GM19397 (cell line): ENCODE data around the gene AGTRAP.

Experiments
- ATAC-seq: cut with Tn5 transposase; IDR thresholded peaks from one replicate; pipeline ENCODE4 v1.9.1; 2021; ENCODE audit warnings: mild to moderate bottlenecking, moderate library complexity; ENCODE audit not compliant: unreplicated experiment

The AGTRAP gene

DNA sequence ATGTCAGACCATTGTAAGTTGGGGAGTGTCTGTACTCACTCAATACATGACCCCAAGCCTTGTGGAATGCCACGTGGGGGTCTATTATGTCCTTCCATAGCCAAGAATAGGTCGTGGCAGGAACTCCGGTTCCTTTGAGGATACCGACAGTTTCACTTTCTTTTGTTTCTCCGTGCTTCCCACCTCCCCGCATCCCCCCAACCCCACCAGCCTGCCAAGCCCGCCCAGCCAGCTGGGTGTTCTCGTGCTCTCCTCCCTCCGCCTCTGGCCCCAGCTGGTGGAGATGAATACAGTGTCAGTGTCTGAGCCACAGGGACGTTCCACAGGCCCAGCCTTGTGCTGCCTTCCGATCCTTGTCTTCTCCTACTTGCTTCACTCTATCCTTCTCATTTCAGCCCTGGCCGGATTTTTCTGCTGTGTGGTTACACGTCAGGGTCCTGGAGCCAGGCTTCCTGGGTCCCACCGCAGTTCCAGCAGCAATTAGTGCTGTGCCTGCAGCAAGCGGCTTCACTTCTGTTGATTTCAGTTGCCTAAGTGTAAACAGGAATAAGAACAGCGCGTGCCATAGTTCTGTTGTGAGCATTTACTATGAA, 4.1 kb upstream of the AGTRAP start:
- no peak for ATAC-seq

DNA sequence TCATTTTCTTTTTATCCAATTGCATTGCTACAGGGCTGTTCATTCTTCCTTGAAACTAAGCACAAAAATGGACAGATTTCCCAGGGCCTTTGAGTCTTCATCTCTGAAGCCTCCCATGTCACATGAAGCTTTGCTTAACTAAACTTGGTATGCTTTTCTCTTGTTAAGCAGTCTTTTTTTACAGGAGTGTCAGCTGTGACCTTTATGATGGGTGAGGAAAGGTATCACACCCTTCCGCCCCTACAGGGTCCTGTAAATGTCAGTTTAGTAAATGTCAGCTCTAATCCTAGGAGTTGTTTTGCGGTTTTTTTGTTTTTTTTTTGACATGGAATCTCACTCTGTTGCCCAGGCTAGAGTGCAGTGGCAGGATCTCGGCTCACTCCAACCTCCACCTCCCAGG, 2.6 kb upstream of the AGTRAP start:
- no peak for ATAC-seq

DNA sequence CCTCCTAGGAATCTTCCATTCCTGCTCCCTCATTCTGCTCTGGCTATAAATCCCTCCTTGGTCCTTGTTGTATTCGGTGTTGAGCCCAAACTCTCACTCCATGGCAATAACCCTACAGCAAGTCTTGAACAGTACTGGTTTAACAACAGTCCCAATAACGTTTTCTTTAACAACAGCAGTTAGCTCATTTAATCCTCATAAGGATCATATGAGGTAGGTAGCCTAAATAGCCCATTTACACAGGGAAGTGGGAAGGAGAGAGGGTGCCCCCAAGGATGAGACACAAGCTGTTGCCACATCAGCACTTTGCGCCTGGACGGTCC, 444 bp upstream of the AGTRAP start:
- peak; percentile 7 for ATAC-seq

DNA sequence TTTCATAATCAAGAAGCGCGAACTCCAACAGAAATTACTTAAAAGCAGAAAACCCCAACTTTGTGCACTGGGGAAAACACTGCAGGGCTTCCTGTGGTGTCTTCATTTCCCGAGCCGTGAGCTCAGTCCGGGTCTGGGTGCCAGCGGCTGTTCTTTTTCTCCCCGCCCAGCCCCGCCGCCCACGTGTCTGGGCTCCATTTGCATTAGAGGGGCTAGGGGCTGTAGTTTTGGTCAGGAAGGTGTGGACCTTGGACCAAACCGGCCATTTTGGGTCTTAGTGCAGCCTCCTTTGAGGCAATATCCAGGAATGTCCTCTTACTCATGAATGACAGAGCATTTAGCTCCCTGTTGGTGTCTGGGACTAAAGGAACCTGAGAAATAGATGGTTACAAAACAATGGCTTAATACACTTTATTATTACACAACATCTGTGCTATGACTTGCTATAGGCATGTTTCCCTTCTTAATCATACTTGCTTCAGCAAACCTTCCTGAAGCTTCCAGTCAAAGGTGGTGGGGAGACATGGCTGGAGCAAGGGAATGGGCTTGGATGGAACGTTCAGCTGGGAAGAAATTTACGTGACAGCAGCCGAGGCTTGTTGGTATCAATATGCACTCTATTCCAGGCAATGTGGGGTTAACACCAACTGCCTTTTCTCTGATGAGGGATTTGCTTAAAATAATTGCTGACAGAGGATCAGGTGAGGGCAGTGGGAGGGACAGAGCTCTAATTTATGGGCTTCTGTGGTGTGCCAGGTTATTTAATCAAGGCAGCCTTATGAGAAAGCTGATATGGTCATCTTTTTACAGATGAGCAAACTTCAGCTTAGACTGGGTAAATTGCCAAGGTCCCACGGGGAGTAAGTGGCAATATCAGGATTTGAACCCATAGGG, 1.1 kb downstream of the AGTRAP start:
- ATAC-seq: no peak

DNA sequence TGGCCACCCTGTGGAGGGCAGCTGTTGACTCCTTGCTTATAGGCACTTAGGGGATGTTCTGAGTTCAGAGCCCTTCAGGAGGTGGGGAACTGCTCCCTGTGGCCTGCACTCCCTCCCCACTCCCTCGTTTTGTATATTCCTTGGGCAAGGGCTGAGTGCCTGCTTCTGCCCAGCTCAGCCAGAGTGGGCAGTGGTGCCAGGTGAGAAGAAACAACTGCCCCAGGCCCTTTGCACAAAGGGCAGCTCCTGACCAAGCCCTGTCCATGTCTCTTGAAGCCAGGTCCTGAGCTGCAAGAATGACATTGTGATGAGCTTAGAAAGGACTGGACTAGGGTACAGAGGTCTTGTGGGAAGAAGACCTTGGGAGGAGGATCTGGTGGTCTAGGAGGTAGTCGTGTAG, 2.2 kb downstream of the AGTRAP start:
- no peak for ATAC-seq

DNA sequence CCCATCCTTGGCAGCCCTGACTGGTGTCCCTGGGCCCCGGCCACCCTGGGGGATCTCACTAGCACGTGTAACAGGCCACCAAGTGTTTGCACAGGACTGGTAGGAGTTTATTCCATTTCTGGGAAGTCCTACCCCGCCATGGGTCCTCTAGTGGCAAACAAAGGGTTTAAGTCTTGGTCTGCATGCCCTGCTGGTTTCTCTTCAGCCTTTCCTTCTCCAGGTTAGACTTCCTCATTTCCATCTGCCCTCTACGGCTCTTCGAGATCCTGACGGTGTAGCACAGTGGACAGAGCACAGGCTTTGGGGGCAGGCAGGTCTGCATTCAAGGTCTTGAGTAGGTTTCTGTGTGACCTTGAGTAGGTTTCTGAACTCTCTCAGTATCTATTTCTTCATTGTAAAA, 2.8 kb downstream of the AGTRAP start:
- no peak for ATAC-seq

DNA sequence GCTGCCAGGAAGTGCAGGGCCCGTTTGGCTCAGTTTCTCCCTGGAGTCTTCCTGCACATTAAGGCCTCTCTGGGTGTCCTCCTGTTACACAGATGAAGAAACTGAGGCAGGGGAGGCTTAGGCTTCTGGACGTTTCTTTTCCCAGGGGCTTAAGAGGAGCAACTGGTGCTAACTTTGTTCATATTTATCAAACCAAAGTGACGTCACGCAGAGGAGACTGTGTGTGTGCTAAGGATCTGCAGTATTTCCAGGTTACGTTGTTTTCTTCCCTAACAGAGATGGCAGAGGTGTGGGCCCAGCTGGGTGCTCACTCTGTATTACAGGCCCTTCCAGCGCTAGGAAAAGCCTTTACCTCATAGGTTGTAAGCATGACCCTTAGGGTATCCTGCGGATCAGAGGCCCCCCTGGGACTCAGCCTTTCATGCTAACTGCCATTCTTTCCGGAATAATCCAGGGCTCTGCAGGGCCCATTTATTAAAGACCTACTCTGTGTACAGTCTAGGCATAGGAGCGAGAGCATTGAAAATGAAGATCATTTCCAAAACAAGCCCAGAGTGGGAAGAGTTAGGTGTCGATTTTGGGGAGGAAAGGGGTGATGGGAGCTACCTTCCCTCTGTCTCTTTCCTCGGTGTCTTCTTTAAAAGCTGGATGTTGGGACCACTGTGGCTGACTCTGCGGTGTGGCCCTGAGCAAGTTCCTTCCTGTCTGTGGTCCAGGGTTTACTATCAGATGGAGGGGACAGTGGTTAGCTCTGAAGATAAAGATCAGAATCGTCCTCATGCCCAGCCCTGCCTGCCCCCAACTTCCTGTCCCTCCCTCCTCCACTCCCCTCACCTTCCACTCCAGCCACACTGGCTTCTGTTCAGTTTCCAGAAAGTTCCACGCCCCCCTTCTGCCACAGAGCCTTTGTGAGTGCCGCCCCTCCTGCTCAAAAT, 4.6 kb downstream of the AGTRAP start:
- no peak for ATAC-seq

DNA sequence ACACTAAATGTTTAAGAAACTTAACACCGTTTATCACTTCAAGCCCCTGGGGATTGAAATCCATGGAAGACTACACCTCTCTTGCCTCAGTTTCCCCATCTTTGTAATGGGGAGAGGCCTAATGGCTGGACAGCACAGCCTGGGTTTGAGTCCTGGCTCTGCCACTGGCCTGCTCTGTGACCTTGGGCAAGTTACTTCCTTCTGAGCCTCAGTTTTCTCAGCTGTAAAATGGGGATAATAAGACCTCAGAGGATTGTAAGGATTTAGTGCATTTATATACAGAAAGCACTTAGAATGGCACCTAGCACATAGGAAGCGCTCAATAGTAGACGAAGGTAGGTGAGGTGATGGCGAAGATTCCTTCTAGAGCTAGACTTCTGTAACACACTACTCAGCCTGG, 5.5 kb downstream of the AGTRAP start:
- no peak for ATAC-seq

DNA sequence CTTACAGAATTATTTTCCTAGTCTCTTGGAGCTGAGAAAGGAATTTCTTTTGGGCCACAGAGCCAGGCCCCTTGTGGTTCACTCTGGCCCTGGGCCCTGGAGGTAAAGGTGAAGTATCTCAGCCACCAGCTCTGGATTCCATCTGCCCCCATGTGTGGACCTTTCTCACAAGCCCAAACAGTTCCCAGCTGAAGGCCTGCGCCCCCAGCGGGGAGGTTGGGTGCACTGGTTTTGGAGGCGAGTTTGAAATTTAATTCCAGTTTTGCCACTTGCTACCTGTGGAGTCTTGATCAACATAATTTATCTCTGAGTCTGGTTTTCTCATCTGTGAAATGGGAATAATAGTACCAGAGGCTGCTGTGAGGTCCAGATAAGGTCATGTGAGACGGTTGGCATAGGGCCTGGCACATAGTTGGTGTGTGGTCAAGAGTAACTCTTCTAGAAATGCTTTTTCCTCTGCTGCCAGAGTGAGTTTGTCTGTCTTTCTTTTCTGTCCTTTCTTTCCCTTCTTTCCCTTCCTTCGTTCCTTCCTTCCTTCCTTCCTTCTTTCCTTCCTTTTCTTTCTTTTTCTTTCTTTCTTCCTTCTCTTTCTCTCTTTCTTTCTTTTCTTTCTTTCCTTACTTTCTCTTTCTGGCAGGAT, 6.1 kb downstream of the AGTRAP start:
- ATAC-seq: no peak

DNA sequence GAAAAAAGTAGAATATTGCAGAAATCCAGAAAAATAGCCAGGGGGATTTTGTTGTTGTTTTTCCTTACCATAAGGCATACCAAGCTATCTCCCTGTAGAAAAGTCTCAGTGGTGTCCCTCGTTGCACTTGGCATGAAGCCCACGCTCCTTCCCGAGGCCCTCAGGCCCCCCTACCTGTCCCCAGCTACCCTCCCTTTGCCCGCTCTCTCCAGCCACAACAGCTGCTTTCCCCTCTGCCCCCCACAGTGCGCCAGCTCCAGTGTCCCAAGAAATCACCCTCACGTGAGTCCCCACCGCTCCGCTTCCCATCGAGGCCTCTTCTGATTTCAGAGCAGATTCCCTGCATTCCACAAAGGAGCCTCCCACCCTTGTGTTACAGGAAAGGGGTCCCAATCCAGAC, 8.4 kb downstream of the AGTRAP start:
- no peak for ATAC-seq

DNA sequence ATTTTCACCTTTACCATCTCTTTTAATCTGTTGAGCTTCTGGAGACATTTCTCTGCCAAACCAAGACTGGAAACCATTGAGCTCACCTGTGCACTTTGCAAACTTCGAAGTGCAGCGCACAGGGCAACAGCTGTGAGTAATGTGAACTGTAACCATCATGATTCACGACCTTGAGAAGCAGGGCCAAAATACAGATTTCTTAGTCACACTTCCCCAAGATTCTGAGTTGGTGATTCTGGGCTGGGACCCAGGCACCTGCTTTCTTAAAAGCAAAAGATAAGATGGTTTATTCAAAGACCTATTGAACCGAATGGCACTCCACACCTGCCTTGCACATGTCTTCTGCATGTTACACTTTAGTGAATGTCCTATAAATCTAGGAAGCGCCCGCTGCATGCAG, 10.2 kb downstream of the AGTRAP start:
- no peak for ATAC-seq

DNA sequence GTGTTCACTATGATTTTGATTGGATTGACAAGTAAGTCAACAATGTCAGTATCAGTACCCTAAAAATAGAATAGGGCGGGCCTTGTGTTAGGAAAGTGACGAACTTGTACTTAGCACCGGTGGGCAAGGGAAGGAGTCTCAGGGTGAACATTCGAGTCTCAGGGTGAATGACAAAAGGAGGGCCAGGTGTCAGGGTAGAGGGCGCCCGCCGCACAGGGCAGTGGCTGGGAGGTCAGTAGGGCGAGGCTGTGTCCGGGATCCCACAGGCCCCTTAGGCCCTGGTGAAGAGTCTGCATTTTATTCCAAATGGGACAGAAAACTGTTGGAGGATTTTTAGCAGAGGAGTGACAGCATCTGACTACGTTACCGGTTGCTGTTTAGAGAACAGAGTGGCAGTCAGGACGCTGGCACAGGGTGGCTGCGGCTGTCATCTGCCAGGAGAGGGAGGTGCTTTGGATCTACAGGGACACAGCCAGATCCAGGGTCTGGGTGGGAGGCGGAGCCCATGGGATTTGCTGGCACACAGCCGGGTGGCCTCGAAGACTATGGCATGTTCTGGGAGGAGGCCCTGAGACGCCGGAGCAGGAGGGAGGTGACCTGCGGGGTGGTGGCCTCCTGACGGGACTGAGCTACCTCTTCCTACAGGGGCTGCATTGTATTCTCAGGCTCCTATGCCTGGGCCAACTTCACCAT, 11.0 kb downstream of the AGTRAP start:
- no peak for ATAC-seq

DNA sequence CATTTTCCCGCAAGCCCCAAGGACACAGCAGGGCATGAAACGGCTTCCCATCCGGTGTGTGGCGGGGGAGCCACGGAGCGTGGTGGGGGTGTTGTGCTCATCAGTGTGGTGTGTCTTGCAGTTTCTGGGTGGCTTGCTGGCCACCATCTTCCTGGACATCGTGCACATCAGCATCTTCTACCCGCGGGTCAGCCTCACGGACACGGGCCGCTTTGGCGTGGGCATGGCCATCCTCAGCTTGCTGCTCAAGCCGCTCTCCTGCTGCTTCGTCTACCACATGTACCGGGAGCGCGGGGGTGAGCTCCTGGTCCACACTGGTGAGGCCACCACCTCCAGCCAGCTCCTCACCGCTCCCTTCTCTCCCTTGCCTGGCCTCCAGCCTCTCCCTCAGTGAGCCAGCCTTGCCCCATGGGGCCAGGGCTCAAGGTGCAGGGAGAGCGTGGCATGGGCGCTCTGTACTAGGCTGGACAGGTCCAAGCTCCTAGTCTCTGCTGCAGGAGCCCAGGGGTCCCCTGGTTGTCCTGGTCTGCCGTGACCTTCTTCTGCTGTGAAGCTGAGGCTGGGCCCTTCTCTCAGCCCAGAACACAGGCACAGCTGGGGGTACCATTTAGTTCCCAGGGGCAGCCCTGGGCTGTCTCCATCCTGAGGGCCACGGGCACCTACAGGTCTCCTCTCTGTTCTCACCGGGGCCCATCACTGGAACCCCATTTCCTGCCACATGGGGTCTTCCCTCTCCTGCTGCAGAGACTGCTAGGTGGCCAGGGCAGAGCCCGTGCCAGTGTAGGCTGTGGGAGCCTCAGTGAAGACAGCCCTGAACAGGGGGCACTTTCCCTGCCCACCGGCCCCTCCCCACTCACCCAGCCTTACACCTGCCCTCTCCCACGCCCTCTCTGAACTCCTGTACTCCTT, 12.6 kb downstream of the AGTRAP start:
- no peak for ATAC-seq

DNA sequence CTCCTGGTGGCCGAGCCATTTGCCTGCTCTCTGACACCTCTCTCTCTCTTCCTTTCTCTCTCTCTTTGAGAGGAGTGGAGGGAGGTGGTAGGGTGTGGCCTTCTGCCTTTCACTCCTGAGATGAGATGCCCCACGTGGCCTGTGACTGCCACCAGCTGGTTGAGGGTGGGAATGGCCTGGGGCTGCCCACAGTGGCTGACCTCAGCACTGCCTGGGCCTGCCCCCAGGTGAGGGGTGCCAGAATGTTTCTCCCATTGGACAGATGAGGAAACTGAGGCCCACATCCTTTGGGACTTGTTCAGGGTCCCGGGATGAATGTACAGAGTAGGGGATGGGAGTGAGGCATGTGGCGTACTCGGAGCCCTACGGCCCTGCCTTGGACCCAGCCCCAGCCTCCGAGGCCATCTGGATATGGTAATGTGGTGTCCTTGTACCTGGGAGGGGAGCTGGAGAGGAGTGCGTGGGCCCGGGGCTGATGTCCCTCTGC, 13.3 kb downstream of the AGTRAP start:
- no peak for ATAC-seq

DNA sequence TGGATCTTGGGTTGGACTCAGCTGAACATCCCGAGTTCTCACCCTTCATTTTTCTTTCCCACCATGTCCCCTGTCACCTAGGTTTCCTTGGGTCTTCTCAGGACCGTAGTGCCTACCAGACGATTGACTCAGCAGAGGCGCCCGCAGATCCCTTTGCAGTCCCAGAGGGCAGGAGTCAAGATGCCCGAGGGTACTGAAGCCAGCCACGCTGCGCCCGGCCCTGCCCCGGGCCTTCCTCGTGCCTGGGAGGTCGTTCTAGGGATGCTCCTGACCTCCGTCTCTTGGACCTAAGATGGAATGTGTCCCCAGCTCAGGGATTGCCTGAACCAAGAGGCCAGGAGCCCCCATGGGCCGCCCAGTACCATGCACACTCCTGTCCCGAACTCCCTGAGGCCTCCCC, 14.1 kb downstream of the AGTRAP start:
- no peak for ATAC-seq

DNA sequence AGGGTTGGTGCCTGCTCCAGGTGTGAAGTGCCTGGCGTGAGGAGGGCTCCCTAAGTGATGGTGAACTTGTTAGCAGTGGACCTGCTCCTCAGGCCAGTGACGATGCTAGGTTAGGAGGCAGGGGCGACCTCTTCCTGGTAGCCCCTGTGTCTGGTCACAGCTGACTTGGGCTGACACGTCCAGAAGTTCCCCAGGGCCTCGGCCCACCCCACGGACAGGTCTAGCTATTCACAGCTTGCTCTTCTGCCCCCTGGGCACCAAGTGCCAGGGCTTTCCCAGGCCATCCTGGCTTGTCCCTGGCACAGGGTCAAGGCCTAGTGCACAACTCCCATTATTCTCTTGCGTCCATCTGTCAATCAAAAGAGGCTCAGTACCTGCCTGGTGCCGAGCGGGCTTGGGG, 15.2 kb downstream of the AGTRAP start:
- ATAC-seq: no peak

DNA sequence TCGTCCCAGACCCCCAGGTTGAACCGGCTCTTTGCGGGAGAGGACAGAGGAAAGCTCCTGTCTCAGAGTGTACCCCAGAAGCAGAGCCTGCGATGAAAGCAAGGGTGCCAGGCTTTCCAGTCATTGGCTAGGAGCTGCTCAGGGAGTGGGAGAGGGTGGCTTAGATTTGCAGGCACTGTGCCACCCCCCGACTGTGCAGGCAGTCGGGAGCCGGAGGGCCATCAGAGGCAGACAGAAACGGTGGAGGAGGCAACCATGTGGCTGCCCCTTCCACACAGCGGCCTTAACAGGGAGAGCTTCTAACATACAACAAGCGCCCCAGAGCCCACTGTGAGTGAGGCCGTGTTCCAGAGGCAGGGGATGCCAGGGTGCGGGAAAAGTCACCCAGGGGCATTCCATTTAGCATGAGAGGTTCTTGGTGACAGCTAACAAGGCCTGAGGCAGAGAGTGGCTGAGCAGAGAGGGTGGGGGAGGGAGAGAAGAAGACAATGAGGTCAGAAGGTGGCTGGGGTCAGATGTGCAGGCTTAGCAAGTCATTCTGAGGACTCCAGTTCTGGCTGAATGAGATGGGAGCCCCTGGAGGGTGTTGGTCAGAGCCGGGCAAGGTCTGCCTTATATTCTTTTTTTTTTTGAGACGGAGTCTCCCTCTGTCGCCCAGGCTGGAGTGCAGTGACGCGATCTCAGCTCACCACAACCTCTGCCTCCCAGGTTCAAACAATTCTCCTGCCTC, 16.6 kb downstream of the AGTRAP start:
- ATAC-seq: no peak

DNA sequence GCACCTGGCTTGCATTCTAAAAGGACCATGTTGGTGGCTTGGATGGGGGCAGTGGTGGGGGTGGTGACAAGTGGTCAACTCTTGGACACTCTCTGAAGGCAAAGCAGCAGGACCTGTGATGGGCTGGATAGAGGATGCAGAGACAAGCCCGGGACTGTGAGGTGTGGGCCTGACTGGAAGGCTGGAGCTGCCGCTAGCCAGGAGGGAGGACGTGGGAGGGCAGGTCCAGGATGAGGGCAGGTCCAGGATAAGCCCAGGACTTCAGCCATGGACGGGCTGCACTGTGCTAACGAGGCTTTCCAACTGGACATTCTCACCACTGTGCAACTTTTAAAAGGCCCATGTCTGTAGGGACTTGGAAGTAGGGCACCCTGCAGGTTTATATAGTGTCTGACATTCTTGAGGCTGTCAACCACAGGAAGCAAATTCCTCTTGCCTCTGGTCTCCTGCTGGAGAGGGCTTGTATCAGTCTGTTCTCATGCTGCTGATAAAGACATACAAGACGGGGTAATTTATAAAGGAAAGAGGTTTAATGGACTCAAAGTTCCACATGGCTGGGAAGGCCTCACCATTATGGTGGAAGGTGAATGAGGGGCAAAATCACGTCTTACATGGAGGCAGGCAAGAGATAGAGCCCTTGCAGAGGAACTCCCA, 17.7 kb downstream of the AGTRAP start:
- ATAC-seq: no peak
